HepG2 (cell line): ENCODE data around the gene ATP6V0D1. TPM values are rescaled to one million over a fixed set of nuclear protein-coding genes. Genes with fewer than 3 reads are reported as not detected.

Experiments used
- GATAD2A ChIP-seq: IDR thresholded peaks from 2 replicates; pipeline ENCODE4 v1.6.1; 2016
- HES4 ChIP-seq: sonication (generic); formaldehyde crosslinking; IDR thresholded peaks from 2 replicates; pipeline ENCODE4 v1.9.0; 2021; ENCODE audit warnings: mild to moderate bottlenecking, missing genetic modification reagents, borderline replicate concordance
- MXD1 ChIP-seq: sonication (generic); formaldehyde crosslinking; IDR thresholded peaks from 2 replicates; pipeline ENCODE4 v1.4.0; 2020; ENCODE audit warnings: mild to moderate bottlenecking, missing genetic modification reagents
- ZBED4 ChIP-seq: sonication (generic); formaldehyde crosslinking; IDR thresholded peaks from 2 replicates; pipeline ENCODE4 v1.4.0; 2020; ENCODE audit warnings: missing genetic modification reagents, borderline replicate concordance
- ZNF607 ChIP-seq: sonication (generic); formaldehyde crosslinking; IDR thresholded peaks from 2 replicates; pipeline ENCODE4 v1.5.1; 2020; ENCODE audit warnings: missing genetic modification reagents, mild to moderate bottlenecking, borderline replicate concordance
- polyA plus RNA-seq, 8 experiments: library from polyadenylated mRNA; depleted of rRNA in 3 of 8; stranded (reverse) in 7 of 8; unstranded in 1 of 8; fragments of >200 nt; fragmentation: Illumina TruSeq in 4 of 8; extraction: Trizol in 4 of 8; gene quantifications; 2 replicates each; pipeline versions ENCODE4 v1.2.1 to v1.2.3, GENCODE V29; 2011 to 2016; ENCODE audit warnings: low read depth in 4 of 8, missing spikeins in 1 of 8, mixed read lengths in 1 of 8; ENCODE audit not compliant: insufficient read depth in 1 of 8
- total RNA-seq, 5 experiments: library from RNA; depleted of rRNA; stranded (reverse); fragments of >200 nt; fragmentation: Illumina TruSeq; extraction: Trizol; gene quantifications; 2 replicates each; pipeline ENCODE4 v1.2.3, GENCODE V29; 2016; ENCODE audit warnings: low read depth in 1 of 5
- TF ChIP-seq, protein P1 (sequence below): sonication (generic); formaldehyde crosslinking; IDR thresholded peaks from 2 replicates; pipeline ENCODE4 v1.5.0; 2020; ENCODE audit warnings: mild to moderate bottlenecking, missing genetic modification reagents
- TF ChIP-seq, protein P2 (sequence below): sonication (generic); formaldehyde crosslinking; IDR thresholded peaks from 2 replicates; pipeline ENCODE4 v1.5.1; 2020; ENCODE audit warnings: missing genetic modification reagents, mild to moderate bottlenecking, borderline replicate concordance

The ATP6V0D1 gene
- total and polyA plus RNA-seq, 2 of the 13 experiments (the other 11 are each of a cell fraction or from before 2014, with no cell fraction given), result 51.1 to 61.3 TPM

DNA sequence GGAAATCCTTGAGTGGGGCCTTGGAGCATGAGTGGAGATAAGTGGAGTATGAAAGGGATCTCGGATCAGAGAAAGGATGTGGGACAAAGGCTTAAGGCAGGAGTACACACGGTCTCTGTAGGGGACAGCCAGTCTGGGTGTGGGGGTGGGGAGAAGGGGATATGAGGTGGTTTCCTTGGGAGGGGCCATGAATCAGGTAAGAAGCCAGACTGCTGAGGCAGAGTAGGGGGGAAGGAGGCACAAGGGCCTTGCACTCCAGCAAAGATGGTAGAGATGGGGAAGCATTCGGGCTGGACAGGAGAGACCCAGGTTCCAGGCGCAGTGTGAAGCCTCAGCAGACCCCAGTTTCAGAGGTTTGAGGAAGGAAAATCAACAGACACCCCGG, 48.5 kb downstream of the ATP6V0D1 start (continued):
- TF ChIP-seq ZBED4 (CRISPR knock-in tag) (no peak), MXD1 (CRISPR knock-in tag) (no peak), GATAD2A (CRISPR knock-in tag) (0 out of 2 replicates have a peak, but pooled peaks have one; percentile 2), HES4 (CRISPR knock-in tag) (no peak), ZNF607 (CRISPR knock-in tag) (no peak)
- TF ChIP-seq, protein P1, sequence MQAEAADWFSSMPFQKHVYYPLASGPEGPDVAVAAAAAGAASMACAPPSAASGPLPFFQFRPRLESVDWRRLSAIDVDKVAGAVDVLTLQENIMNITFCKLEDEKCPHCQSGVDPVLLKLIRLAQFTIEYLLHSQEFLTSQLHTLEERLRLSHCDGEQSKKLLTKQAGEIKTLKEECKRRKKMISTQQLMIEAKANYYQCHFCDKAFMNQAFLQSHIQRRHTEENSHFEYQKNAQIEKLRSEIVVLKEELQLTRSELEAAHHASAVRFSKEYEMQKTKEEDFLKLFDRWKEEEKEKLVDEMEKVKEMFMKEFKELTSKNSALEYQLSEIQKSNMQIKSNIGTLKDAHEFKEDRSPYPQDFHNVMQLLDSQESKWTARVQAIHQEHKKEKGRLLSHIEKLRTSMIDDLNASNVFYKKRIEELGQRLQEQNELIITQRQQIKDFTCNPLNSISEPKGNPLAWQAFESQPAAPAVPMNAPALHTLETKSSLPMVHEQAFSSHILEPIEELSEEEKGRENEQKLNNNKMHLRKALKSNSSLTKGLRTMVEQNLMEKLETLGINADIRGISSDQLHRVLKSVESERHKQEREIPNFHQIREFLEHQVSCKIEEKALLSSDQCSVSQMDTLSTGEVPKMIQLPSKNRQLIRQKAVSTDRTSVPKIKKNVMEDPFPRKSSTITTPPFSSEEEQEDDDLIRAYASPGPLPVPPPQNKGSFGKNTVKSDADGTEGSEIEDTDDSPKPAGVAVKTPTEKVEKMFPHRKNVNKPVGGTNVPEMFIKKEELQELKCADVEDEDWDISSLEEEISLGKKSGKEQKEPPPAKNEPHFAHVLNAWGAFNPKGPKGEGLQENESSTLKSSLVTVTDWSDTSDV (CRISPR knock-in tag), result no peak
- TF ChIP-seq, protein P2, sequence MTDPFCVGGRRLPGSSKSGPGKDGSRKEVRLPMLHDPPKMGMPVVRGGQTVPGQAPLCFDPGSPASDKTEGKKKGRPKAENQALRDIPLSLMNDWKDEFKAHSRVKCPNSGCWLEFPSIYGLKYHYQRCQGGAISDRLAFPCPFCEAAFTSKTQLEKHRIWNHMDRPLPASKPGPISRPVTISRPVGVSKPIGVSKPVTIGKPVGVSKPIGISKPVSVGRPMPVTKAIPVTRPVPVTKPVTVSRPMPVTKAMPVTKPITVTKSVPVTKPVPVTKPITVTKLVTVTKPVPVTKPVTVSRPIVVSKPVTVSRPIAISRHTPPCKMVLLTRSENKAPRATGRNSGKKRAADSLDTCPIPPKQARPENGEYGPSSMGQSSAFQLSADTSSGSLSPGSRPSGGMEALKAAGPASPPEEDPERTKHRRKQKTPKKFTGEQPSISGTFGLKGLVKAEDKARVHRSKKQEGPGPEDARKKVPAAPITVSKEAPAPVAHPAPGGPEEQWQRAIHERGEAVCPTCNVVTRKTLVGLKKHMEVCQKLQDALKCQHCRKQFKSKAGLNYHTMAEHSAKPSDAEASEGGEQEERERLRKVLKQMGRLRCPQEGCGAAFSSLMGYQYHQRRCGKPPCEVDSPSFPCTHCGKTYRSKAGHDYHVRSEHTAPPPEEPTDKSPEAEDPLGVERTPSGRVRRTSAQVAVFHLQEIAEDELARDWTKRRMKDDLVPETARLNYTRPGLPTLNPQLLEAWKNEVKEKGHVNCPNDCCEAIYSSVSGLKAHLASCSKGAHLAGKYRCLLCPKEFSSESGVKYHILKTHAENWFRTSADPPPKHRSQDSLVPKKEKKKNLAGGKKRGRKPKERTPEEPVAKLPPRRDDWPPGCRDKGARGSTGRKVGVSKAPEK, result no peak
